SK-N-MC (cell line): ENCODE measurements around the gene KLF9.

Experiments
- EZH2 ChIP-seq: fragments of 200-600 bp; sonication (generic); IDR thresholded peaks from one replicate; pipeline ENCODE4 v1.6.1; 2017; ENCODE audit warnings: antibody characterized with exemption
- POLR2AphosphoS5 ChIP-seq: IDR thresholded peaks from 2 replicates; pipeline ENCODE4 v1.6.1; 2012; ENCODE audit warnings: mild to moderate bottlenecking, low read depth, low read length, borderline replicate concordance

DNA sequence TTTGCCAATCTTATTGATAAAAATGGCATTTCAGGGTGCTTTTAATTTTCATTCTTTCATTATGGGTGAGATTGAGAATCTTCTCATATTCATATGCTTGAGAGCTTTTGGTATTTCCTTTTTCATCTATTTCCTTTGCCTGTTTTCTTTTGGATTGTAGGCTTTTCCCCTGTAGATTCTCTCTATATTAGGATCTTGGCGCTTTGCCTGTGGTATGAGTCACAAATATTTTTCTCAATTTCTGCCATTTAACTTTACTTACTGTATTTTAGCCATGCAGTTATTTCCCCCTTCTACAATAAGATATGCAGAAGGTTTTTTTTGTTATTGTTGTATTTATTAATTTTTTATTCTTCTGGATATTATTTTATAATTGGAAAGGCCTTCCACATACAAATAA lies 21.5 kb upstream of the KLF9 start:
- TF ChIP-seq POLR2AphosphoS5 = no peak
- TF ChIP-seq EZH2 = no peak
